Stimulated activated CD4-positive, alpha-beta T cell treated with anti-CD3 and anti-CD28 coated beads, Interleukin-2, amount 100 ng/mL, for 4 hours (primary cell): ENCODE data around the gene PPP1R1B.
A peak's percentile ranks its signal among the peaks of the same experiment; 100 is the strongest.

Experiments used
- DNase-seq: peaks from one replicate; pipeline ENCODE4 v3.0.0-alpha.2; 2020; ENCODE audit warnings: low read depth

PPP1R1B gene

GRCh38 chr17:39667945-39668924 is 41.5 kb downstream of the PPP1R1B start, which contains the start of gene PNMT:
PNMT (plus strand) TSS chr17:39668453; CDS start chr17:39668476, 23 bp downstream.
- peak; percentile 49 for DNase-seq

- DNase-seq, result no peak
Measured at GRCh38 chr17:39669897-39670735, 43.4 kb downstream of the PPP1R1B start.

- no peak for DNase-seq
Measured at GRCh38 chr17:39670746-39671145, 44.0 kb downstream of the PPP1R1B start.

GRCh38 chr17:39671651-39672521 is 45.1 kb downstream of the PPP1R1B start:
- DNase-seq, result no peak

- no peak for DNase-seq
Measured at GRCh38 chr17:39672522-39673334, 46.0 kb downstream of the PPP1R1B start.

- no peak for DNase-seq
Measured at GRCh38 chr17:39673335-39674081, 46.8 kb downstream of the PPP1R1B start.

GRCh38 chr17:39674179-39674578 is 47.4 kb downstream of the PPP1R1B start:
- DNase-seq, result no peak

- no peak for DNase-seq
Measured at GRCh38 chr17:39674702-39675389, 48.1 kb downstream of the PPP1R1B start.

GRCh38 chr17:39675390-39676082 is 48.8 kb downstream of the PPP1R1B start:
- DNase-seq, result no peak

GRCh38 chr17:39676198-39676819 is 49.6 kb downstream of the PPP1R1B start:
- peak; percentile 9 for DNase-seq

- DNase-seq, result no peak
Measured at GRCh38 chr17:39677072-39677471, 50.3 kb downstream of the PPP1R1B start.

GRCh38 chr17:39677542-39678339 is 51.0 kb downstream of the PPP1R1B start:
- no peak for DNase-seq

- no peak for DNase-seq
Measured at GRCh38 chr17:39678340-39679116, 51.8 kb downstream of the PPP1R1B start.

- no peak for DNase-seq
Measured at GRCh38 chr17:39679521-39680192, 52.9 kb downstream of the PPP1R1B start.

GRCh38 chr17:39683295-39683939 is 56.7 kb downstream of the PPP1R1B start:
- no peak for DNase-seq
